CD4-positive, alpha-beta T cell treated with Interleukin-21 for 1 hour (primary cell): ENCODE data around the gene SMTNL2.
A peak's percentile ranks its signal among the peaks of the same experiment; 100 is the strongest.
"Not testable (repeated sequence)": the region's sequence is repeated elsewhere in the genome, so short reads cannot be mapped to it uniquely, and the experiment has no call there.

Experiments used
- DNase-seq: peaks from one replicate; pipeline ENCODE4 v3.0.0-alpha.2; 2020

SMTNL2 gene

DNA sequence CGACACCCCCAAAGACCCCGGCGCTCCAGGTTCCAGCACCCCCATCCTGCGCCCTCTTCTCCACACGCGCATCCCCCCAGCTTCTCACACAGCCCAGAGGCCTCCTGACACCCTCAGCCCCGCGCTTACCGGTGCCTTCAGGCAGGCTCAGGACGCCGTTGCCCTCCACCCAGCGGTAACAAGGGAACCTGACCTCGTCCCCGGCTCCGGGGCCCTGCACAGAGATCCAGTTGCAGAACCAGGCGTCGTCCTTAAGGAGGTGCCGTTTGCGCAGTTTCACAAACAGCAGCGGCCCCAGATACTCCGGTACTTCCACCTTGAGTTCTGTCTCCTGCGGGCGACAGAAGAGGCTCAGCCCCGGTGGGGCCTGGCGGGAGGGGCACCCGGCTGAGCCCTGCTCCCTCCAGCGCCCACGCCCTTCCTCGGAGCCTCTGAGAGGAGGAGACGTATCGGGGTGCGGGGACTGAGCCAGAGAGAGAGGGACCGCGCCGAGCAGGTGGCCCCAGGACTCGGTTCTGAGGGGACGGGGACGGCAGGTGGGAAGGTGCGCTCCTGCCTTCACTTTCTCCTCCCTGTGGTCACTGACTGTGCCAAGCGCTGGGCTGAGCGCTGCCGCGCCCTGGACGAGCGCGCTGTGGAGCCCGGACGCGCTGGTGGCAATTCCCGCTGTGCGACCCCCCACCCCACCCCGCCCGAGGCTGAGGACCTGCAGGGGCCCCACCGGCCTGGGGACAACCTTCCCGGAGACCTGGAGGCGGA, 55.2 kb downstream of the SMTNL2 start:
- peak; percentile 38 for DNase-seq

GRCh38 chr17:4640569-4641188, 56.4 kb downstream of the SMTNL2 start:
- peak; percentile 20 for DNase-seq

DNA sequence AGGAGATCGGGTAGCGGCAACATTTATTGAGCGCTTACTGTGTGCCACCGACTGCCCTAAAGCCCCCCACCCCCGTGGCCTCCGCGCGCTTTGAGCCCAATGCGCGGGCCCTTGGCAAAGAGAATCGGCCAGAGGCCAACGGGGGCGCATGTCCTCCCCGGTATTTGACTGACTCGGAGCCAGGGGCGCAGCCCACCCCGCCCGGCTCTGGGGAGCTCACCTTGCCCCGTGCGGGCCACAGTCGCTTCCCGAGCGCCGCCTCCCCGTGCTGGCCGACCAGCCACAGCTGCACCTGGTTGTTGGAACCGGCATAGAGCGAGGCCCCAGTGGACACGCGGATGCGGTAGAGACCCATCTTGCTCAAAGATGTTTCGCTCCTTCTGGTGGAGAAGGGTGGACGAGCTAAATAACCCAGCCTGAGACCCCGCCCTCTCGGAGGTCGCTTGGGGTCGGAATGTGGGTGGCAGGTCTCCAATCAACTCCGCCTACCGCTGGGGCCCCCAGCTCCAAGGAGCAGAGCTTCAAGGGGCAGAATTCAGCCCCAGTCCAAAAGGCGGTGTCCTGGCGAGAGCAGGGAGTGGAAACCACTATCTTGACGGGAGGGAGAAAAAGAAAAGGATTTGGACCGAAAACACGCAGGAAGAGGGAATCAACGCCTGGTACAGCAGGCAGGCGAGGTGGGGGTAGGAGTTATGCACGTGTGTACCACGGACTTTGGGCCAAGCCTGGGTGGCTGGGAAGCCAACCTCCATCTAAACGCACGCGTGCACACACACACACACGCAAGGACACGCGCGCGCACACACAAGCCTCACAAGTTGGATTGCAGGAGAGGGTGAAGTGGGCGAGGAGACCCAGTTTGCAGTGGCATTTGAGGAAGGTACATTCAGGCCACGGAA, 57.2 kb downstream of the SMTNL2 start, which contains the start of gene ALOX15:
Gene ALOX15, minus strand, starts transcription at position 382 of the 899 bp plus-strand sequence. Its CDS starts 27 bp downstream, at position 355.
- DNase-seq = no peak

DNA sequence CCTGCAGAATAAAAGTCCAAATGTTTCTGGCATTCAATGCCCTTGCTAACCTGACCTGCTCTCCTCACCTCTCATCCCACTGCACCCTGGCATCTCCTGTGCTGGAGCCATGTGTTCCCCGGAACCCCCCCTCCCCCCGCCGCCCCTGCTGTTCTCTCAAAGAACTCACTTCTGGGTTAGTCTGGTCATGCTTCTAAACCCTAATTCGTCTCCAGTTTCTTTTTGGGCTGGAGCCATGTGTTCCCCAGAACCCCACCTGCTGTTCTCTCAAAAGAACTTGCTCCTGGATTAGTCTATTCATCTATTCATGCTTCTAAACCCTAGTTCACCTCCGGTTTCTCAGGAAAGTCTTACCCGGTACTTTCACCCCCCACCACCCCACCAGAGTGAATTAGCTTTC, 58.0 kb downstream of the SMTNL2 start:
- no peak for DNase-seq

DNA sequence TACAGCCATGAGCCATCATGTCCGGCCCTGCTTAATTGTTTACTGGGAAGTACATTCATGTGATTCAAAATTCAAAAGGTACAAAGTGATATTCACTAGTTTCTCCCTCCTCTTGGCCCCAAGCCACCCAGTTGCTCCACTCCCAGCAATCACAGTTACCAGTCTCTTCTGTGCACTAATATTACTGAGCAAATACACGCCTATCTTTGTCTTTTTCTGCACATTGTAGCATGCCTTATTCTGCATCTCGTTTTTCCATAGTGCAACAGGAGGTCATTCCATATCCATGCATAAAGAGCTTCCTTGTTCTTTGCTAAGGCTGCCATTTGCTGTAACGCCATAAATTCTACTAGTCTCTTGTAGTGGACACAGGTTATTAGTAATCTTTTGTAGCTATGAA, 59.3 kb downstream of the SMTNL2 start:
- DNase-seq = no peak

- no peak for DNase-seq
Measured at GRCh38 chr17:4645642-4646041, 61.3 kb downstream of the SMTNL2 start.

- DNase-seq = no peak
Measured at GRCh38 chr17:4648741-4649140, 64.4 kb downstream of the SMTNL2 start.

GRCh38 chr17:4652997-4653396, 68.7 kb downstream of the SMTNL2 start:
- no peak for DNase-seq

DNA sequence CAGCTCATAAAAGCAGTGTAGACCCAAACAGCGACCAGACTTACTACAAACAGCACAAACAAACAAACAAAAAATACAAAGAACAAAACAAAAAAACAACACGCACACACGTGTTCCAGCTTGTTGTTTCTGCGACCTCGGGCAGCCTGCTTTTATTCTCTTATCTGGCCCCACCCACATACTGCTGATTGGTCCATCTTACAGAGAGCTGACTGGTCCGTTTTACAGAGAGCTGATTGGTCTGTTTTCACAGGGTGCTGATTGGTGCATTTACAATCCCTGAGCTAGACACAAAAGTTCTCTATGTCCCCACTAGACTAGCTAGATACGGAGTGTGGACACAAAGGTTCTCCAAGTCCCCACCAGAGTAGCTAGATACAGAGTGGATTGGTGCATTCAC, 71.6 kb downstream of the SMTNL2 start:
- DNase-seq = not testable (repeated sequence)

GRCh38 chr17:4657678-4658077, 73.3 kb downstream of the SMTNL2 start:
- DNase-seq = no peak
